ENCODE measurements around the gene RPS23. TPM values are rescaled to one million over a fixed set of nuclear protein-coding genes. Genes with fewer than 3 reads are reported as not detected.
A peak's percentile ranks its signal among the peaks of the same experiment; 100 is the strongest.

Gene RPS23
- total RNA-seq, 1 experiment from 2014 or later = 2,206 TPM

DNA sequence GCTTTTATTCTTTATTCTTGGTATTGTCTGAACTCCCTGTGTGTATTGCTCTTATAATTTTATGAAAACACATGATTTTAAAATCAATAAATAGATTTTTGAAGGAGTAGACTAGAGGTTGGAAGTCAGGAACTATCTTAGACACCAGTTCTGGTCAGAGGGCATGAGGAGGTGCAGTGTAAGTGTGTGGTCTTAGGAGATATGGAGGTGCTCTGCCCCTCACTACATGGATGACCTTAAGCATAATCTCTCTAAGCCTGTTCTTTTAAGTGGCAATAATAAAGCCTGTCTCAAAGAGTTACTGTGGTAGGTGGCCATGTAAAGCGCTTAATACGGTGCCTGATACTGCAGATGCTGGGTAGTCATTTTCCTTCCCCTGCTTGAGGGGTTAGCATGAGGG, 34.0 kb downstream of the RPS23 start:
- H3K4me3 ChIP-seq (replicated peaks in 1 of 2; ENCODE audit: low read depth in 1 of 2, low read length in 2 of 2) = no peak overlapping the region
- ATAC-seq = no peak
- no peaks in the 10 kb centered on the region for H3K36me3 ChIP-seq (ENCODE audit: control insufficient read depth in 1 of 2, insufficient read depth in 2 of 2, low read length in 2 of 2)
- no peaks in the 10 kb centered on the region for H3K4me1 ChIP-seq (ENCODE audit: control insufficient read depth in 1 of 2, insufficient read depth in 2 of 2, low read length in 2 of 2)
- no TSS peak for BruUV-seq (replicated peaks)
- no peak overlapping the region for H2AFZ ChIP-seq (ENCODE audit: low read depth, low read length, poor library complexity, severe bottlenecking)
- no peak for TF ChIP-seq JUND (IDR thresholded peaks at IDR 0.05)
- TF ChIP-seq, protein P1, sequence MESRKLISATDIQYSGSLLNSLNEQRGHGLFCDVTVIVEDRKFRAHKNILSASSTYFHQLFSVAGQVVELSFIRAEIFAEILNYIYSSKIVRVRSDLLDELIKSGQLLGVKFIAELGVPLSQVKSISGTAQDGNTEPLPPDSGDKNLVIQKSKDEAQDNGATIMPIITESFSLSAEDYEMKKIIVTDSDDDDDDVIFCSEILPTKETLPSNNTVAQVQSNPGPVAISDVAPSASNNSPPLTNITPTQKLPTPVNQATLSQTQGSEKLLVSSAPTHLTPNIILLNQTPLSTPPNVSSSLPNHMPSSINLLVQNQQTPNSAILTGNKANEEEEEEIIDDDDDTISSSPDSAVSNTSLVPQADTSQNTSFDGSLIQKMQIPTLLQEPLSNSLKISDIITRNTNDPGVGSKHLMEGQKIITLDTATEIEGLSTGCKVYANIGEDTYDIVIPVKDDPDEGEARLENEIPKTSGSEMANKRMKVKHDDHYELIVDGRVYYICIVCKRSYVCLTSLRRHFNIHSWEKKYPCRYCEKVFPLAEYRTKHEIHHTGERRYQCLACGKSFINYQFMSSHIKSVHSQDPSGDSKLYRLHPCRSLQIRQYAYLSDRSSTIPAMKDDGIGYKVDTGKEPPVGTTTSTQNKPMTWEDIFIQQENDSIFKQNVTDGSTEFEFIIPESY (IDR thresholded peaks at IDR 0.05; ENCODE audit: extremely low read depth, insufficient replicate concordance, low read length) = no peak
- no peak for TF ChIP-seq YY1 (IDR thresholded peaks at IDR 0.05; ENCODE audit: extremely low read depth, insufficient replicate concordance, low read depth, low read length)
- no peak for TF ChIP-seq ZNF274 (IDR thresholded peaks at IDR 0.05; ENCODE audit: low read depth, low read length)
- H4K20me1 ChIP-seq (ENCODE audit: insufficient read depth) = no peaks in the 10 kb centered on the region
- H3K9me3 ChIP-seq (ENCODE audit: control insufficient read depth in 1 of 2, insufficient read depth in 1 of 2, low read depth in 1 of 2, low read length in 2 of 2) = no peaks in the 10 kb centered on the region
- H3K9ac ChIP-seq (ENCODE audit: low read length) = no peak overlapping the region
- H3K27ac ChIP-seq (ENCODE audit: low read depth, low read length) = no peak overlapping the region
- intact Hi-C loops (cut with micrococcal nuclease) = no loop called here
- H3K27me3 ChIP-seq (ENCODE audit: insufficient read depth, low read length) = no peaks in the 10 kb centered on the region
- ChIA-PET CTCF (no interaction called here), POLR2A (no interaction called here), RAD21 (ENCODE audit: low non-redundant PET in 1 of 2, low total read pairs in 2 of 2, uncharacterized antibody in 2 of 2, unreplicated experiment in 2 of 2) (no interaction called here)
- no peak overlapping the region for H3K4me2 ChIP-seq (ENCODE audit: low read length)
- H3K79me2 ChIP-seq (ENCODE audit: insufficient read depth, low read length) = no peaks in the 10 kb centered on the region
- DNase-seq (ENCODE audit: low read depth, low spot score) = no peak
- no peaks in the 10 kb centered on the region for H3K9me2 ChIP-seq (ENCODE audit: insufficient read depth)

DNA sequence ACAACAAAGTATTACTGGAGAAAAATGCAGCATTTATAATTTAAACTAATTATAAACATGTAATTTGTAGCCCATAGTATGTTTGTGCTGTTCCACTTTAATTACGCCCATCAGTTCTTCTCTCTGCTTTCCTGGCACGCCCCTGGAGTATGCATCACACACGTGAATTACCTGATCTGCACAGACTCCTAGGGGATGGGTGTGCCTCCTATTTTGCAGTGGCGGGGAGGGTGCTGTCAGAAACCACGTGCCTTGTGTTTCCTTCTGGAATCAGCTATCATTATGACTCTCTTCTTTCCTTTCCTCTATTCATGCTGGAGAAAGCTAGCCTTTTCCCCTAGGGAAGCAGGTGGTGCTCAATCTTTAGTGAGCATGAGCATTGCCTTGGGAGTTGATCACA, 43.3 kb downstream of the RPS23 start:
- H3K27me3 ChIP-seq (ENCODE audit: insufficient read depth, low read length) = no peaks in the 10 kb centered on the region
- no peak overlapping the region for H3K9ac ChIP-seq (ENCODE audit: low read length)
- no peaks in the 10 kb centered on the region for H3K9me3 ChIP-seq (ENCODE audit: control insufficient read depth in 1 of 2, insufficient read depth in 1 of 2, low read depth in 1 of 2, low read length in 2 of 2)
- ATAC-seq (no peak), DNase-seq (ENCODE audit: low read depth, low spot score) (no peak)
- no peaks in the 10 kb centered on the region for H4K20me1 ChIP-seq (ENCODE audit: insufficient read depth)
- H3K27ac ChIP-seq (ENCODE audit: low read depth, low read length) = no peak overlapping the region
- H3K4me1 ChIP-seq (ENCODE audit: control insufficient read depth in 1 of 2, insufficient read depth in 2 of 2, low read length in 2 of 2) = no peaks in the 10 kb centered on the region
- H3K4me3 ChIP-seq (replicated peaks in 1 of 2; ENCODE audit: low read depth in 1 of 2, low read length in 2 of 2) = no peak overlapping the region
- RAD21 ChIA-PET (ENCODE audit: low non-redundant PET in 1 of 2, low total read pairs in 2 of 2, uncharacterized antibody in 2 of 2, unreplicated experiment in 2 of 2) = no interaction called here
- TF ChIP-seq JUND (IDR thresholded peaks at IDR 0.05) = no peak
- TF ChIP-seq, protein P2, sequence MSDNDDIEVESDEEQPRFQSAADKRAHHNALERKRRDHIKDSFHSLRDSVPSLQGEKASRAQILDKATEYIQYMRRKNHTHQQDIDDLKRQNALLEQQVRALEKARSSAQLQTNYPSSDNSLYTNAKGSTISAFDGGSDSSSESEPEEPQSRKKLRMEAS (IDR thresholded peaks at IDR 0.05) = 0 out of 2 replicates have a peak, but pooled peaks have one; percentile 18
- BruUV-seq (replicated peaks) = no TSS peak
- CTCF ChIA-PET = no interaction called here
- POLR2A ChIA-PET = no interaction called here
- no peaks in the 10 kb centered on the region for H3K36me3 ChIP-seq (ENCODE audit: control insufficient read depth in 1 of 2, insufficient read depth in 2 of 2, low read length in 2 of 2)
- intact Hi-C loops (cut with micrococcal nuclease) = no loop called here
- no peak overlapping the region for H3K4me2 ChIP-seq (ENCODE audit: low read length)
- no peak overlapping the region for H2AFZ ChIP-seq (ENCODE audit: low read depth, low read length, poor library complexity, severe bottlenecking)
- H3K79me2 ChIP-seq (ENCODE audit: insufficient read depth, low read length) = no peaks in the 10 kb centered on the region
- 0 out of 2 replicates have a peak, but pooled peaks cover 3% of the 10 kb centered on the region for H3K9me2 ChIP-seq (ENCODE audit: insufficient read depth)
